Activated T-cell treated with anti-CD3 and anti-CD28 coated beads, Interleukin-2, amount 50 U/mL, for 72 hours (primary cell): ENCODE data around the gene MYPOP. TPM values are rescaled to one million over a fixed set of nuclear protein-coding genes. Genes with fewer than 3 reads are reported as not detected.

Source experiments
- ATAC-seq, 2 donors: fragments of 150-1000 bp; cut with Tn5 transposase; replicated peaks in 1 of 2; 2 replicates each; pipeline ENCODE4 v1.10.0; 2021; ENCODE audit warnings: moderate library complexity in 2 of 2, mild to moderate bottlenecking in 1 of 2
- DNase-seq, 2 donors: peaks; one replicate each; pipeline ENCODE4 v3.0.0; 2021 to 2022; ENCODE audit warnings: mixed read lengths in 1 of 2
- H3K27ac Mint-ChIP-seq: one replicate; pipeline ENCODE4 v1.8.0; 2022; ENCODE audit warnings: mild to moderate bottlenecking, moderate library complexity, mixed read lengths
- H3K27me3 Mint-ChIP-seq: one replicate; pipeline ENCODE4 v1.8.0; 2022; ENCODE audit warnings: low read depth, mixed read lengths
- H3K36me3 Mint-ChIP-seq, 2 donors: one replicate each; pipeline ENCODE4 v1.8.0; 2022; ENCODE audit warnings: mixed read lengths in 2 of 2, mild to moderate bottlenecking in 1 of 2; ENCODE audit not compliant: insufficient read depth in 2 of 2
- H3K4me1 Mint-ChIP-seq: one replicate; pipeline ENCODE4 v1.8.0; 2022; ENCODE audit warnings: low read depth, mixed read lengths
- H3K4me3 Mint-ChIP-seq, 2 donors: one replicate each; pipeline ENCODE4 v1.8.0; 2022; ENCODE audit warnings: mild to moderate bottlenecking in 2 of 2, mixed read lengths in 2 of 2, moderate library complexity in 2 of 2
- H3K9me3 Mint-ChIP-seq, 2 donors: one replicate each; pipeline ENCODE4 v1.8.0; 2022; ENCODE audit warnings: mixed read lengths in 2 of 2
- total RNA-seq, 2 donors: library from RNA; stranded (reverse); gene quantifications; one replicate each; pipeline ENCODE4 v1.2.3, GENCODE V29; 2022

Gene MYPOP
- total RNA-seq, 2 donors from 2014 or later: 9.2 to 10.9 TPM

- Mint-ChIP-seq H3K4me1 (peaks cover 50% of the 10 kb centered on the region), H3K27ac (peak overlapping the region; percentile 94), H3K27me3 (peaks cover 25% of the 10 kb centered on the region), H3K9me3 (no peaks in the 10 kb centered on the region), H3K4me3 (peak overlapping the region; percentile 95 to 99), H3K36me3 (peaks cover 9 to 16% of the 10 kb centered on the region in 2 donors)
- DNase-seq (no peak), ATAC-seq (no peak)
Observed at GRCh38 chr19:45862271-45862563, 40.2 kb downstream of the MYPOP start.

- Mint-ChIP-seq H3K4me3 (peak overlapping the region; percentile 41 to 99), H3K27ac (peak overlapping the region; percentile 80), H3K27me3 (peaks cover 20% of the 10 kb centered on the region), H3K9me3 (no peaks in the 10 kb centered on the region), H3K36me3 (peaks cover 9 to 17% of the 10 kb centered on the region in 2 donors), H3K4me1 (peaks cover 50% of the 10 kb centered on the region)
- DNase-seq (no peak), ATAC-seq (no peak)
Observed at GRCh38 chr19:45860359-45861259, 41.8 kb downstream of the MYPOP start.

- no peak overlapping the region for H3K4me3 Mint-ChIP-seq
- ATAC-seq (no peak), DNase-seq (no peak)
- no peaks in the 10 kb centered on the region for H3K9me3 Mint-ChIP-seq
- peaks cover 7 to 30% of the 10 kb centered on the region in 2 donors for H3K36me3 Mint-ChIP-seq
- peaks cover 11% of the 10 kb centered on the region for H3K4me1 Mint-ChIP-seq
- no peak overlapping the region for H3K27ac Mint-ChIP-seq
- no peaks in the 10 kb centered on the region for H3K27me3 Mint-ChIP-seq
Observed at GRCh38 chr19:45854167-45854778, 48.1 kb downstream of the MYPOP start.

- no peaks in the 10 kb centered on the region for H3K9me3 Mint-ChIP-seq
- peaks cover 1% of the 10 kb centered on the region for H3K4me1 Mint-ChIP-seq
- H3K27ac Mint-ChIP-seq: no peak overlapping the region
- DNase-seq (no peak), ATAC-seq (no peak)
- H3K36me3 Mint-ChIP-seq: peaks cover 7 to 28% of the 10 kb centered on the region in 2 donors
- no peak overlapping the region for H3K4me3 Mint-ChIP-seq
- H3K27me3 Mint-ChIP-seq: no peaks in the 10 kb centered on the region
Observed at GRCh38 chr19:45852983-45853382, 49.4 kb downstream of the MYPOP start.

GRCh38 chr19:45852145-45852750, 50.2 kb downstream of the MYPOP start:
- H3K4me3 Mint-ChIP-seq: no peak overlapping the region
- H3K36me3 Mint-ChIP-seq: peaks cover 9 to 33% of the 10 kb centered on the region in 2 donors
- DNase-seq: no peak
- ATAC-seq: no peak
- no peak overlapping the region for H3K27ac Mint-ChIP-seq
- no peaks in the 10 kb centered on the region for H3K4me1 Mint-ChIP-seq
- H3K27me3 Mint-ChIP-seq: no peaks in the 10 kb centered on the region
- no peaks in the 10 kb centered on the region for H3K9me3 Mint-ChIP-seq

- no peaks in the 10 kb centered on the region for H3K27me3 Mint-ChIP-seq
- no peaks in the 10 kb centered on the region for H3K4me1 Mint-ChIP-seq
- peaks cover 11 to 39% of the 10 kb centered on the region in 2 donors for H3K36me3 Mint-ChIP-seq
- no peak overlapping the region for H3K27ac Mint-ChIP-seq
- DNase-seq (no peak), ATAC-seq (no peak)
- no peaks in the 10 kb centered on the region for H3K9me3 Mint-ChIP-seq
- no peak overlapping the region for H3K4me3 Mint-ChIP-seq
Observed at GRCh38 chr19:45848922-45849321, 53.5 kb downstream of the MYPOP start.

GRCh38 chr19:45847663-45848062, 54.8 kb downstream of the MYPOP start:
- Mint-ChIP-seq H3K27ac (no peak overlapping the region), H3K4me3 (no peak overlapping the region), H3K27me3 (no peaks in the 10 kb centered on the region), H3K36me3 (peaks cover 11 to 43% of the 10 kb centered on the region in 2 donors), H3K4me1 (no peaks in the 10 kb centered on the region), H3K9me3 (no peaks in the 10 kb centered on the region)
- ATAC-seq (no peak), DNase-seq (no peak)

GRCh38 chr19:45842198-45842597, 60.2 kb downstream of the MYPOP start:
- no peak overlapping the region for H3K4me3 Mint-ChIP-seq
- DNase-seq: no peak
- H3K4me1 Mint-ChIP-seq: no peaks in the 10 kb centered on the region
- H3K36me3 Mint-ChIP-seq: peaks cover 13 to 58% of the 10 kb centered on the region in 2 donors
- no peaks in the 10 kb centered on the region for H3K9me3 Mint-ChIP-seq
- ATAC-seq: no peak
- H3K27ac Mint-ChIP-seq: no peak overlapping the region
- no peaks in the 10 kb centered on the region for H3K27me3 Mint-ChIP-seq

Other genes starting within 250 kb of the MYPOP start
- 10 to 100 TPM in 1 of 2 donors, 1 to 10 TPM in 1; 5.9 to 11.0 TPM for gene GIPR, start 234.4 kb downstream of the MYPOP start, total RNA-seq
- gene SNRPD2, start 210.7 kb downstream of the MYPOP start, total RNA-seq: 100 to 1,000 TPM; 449 to 481 TPM
- 10 to 100 TPM; 20.8 to 29.8 TPM for gene QPCTL, start 209.9 kb downstream of the MYPOP start, total RNA-seq
- gene FBXO46, start 171.7 kb downstream of the MYPOP start, total RNA-seq: 10 to 100 TPM; 38.4 to 46.5 TPM
- under 1 TPM; 0.09 to 0.19 TPM for gene MEIOSIN, start 169.2 kb downstream of the MYPOP start, total RNA-seq
- 1 to 10 TPM; 3.7 to 5.2 TPM for gene SIX5, start 133.4 kb downstream of the MYPOP start, total RNA-seq
- 10 to 100 TPM; 31.7 to 42.4 TPM for gene DMPK, start 120.1 kb downstream of the MYPOP start, total RNA-seq
- 10 to 100 TPM; 36.7 to 54.1 TPM for gene DMWD, start 109.8 kb downstream of the MYPOP start, total RNA-seq
- gene RSPH6A, start 87.3 kb downstream of the MYPOP start, total RNA-seq: under 1 TPM; 0.43 to 0.60 TPM
- gene SYMPK, start 39.5 kb downstream of the MYPOP start, total RNA-seq: 100 to 1,000 TPM in 1 of 2 donors, 10 to 100 TPM in 1; 95.5 to 112 TPM
- gene FOXA3, start 38.3 kb downstream of the MYPOP start, total RNA-seq: 1 to 10 TPM in 1 of 2 donors, under 1 TPM in 1; 0.88 to 1.6 TPM
- 10 to 100 TPM; 16.3 to 19.9 TPM for gene IRF2BP1, start 16.5 kb downstream of the MYPOP start, total RNA-seq
- not detected for gene NANOS2, start 12.2 kb upstream of the MYPOP start, total RNA-seq
- under 1 TPM; 0.38 to 0.58 TPM for gene NOVA2, start 71.3 kb upstream of the MYPOP start, total RNA-seq
- gene CCDC61, start 92.9 kb upstream of the MYPOP start, total RNA-seq: 10 to 100 TPM; 21.8 to 22.0 TPM
- gene PGLYRP1, start 120.4 kb upstream of the MYPOP start, total RNA-seq: not detected
- gene IGFL4, start 138.4 kb upstream of the MYPOP start, total RNA-seq: not detected
- gene IGFL3, start 222.1 kb upstream of the MYPOP start, total RNA-seq: not detected
- not detected for gene IGFL2, start 245.6 kb upstream of the MYPOP start, total RNA-seq